HepG2 (cell line): ENCODE measurements around the gene ZDHHC7. TPM values are rescaled to one million over a fixed set of nuclear protein-coding genes. Genes with fewer than 3 reads are reported as not detected.

Experiments used
- AHR ChIP-seq: IDR thresholded peaks from 2 replicates; pipeline ENCODE4 v1.6.1; 2018; ENCODE audit warnings: missing genetic modification reagents, missing compliant biosample characterization
- ELF1 ChIP-seq: sonication (generic); formaldehyde crosslinking; IDR thresholded peaks from 2 replicates; pipeline ENCODE4 v1.4.0; 2020; ENCODE audit warnings: missing genetic modification reagents
- FIP1L1 ChIP-seq: fragments of 200-400 bp; formaldehyde crosslinking; IDR thresholded peaks from 2 replicates; pipeline ENCODE4 v1.6.1; 2018; ENCODE audit warnings: low read depth, mild to moderate bottlenecking, low read length, moderate library complexity, borderline replicate concordance; ENCODE audit not compliant: insufficient read depth
- FOXA3 ChIP-seq: IDR thresholded peaks from 2 replicates; pipeline ENCODE4 v1.6.1; 2016; ENCODE audit warnings: missing genetic modification reagents, missing compliant biosample characterization
- GABPA ChIP-seq, 2 experiments: IDR thresholded peaks; 2 replicates each; pipeline ENCODE4 v1.6.1; 2011 to 2016; ENCODE audit warnings: low read depth in 2 of 2, low read length in 1 of 2, missing biosample characterization in 1 of 2, missing genetic modification characterization in 1 of 2
- HOXD1 ChIP-seq: sonication (generic); formaldehyde crosslinking; IDR thresholded peaks from 2 replicates; pipeline ENCODE4 v1.5.0; 2020; ENCODE audit warnings: missing genetic modification reagents
- ISL2 ChIP-seq: sonication (generic); formaldehyde crosslinking; IDR thresholded peaks from 2 replicates; pipeline ENCODE4 v1.5.0; 2020; ENCODE audit warnings: missing genetic modification reagents
- KDM5B ChIP-seq: sonication (generic); formaldehyde crosslinking; IDR thresholded peaks from 2 replicates; pipeline ENCODE4 v1.4.0; 2020; ENCODE audit warnings: missing genetic modification reagents, mild to moderate bottlenecking, borderline replicate concordance
- NR2F2 ChIP-seq: IDR thresholded peaks from 2 replicates; pipeline ENCODE4 v1.6.1; 2012; ENCODE audit warnings: low read depth, inconsistent platforms, borderline replicate concordance
- POGK ChIP-seq: sonication (generic); formaldehyde crosslinking; conservative IDR thresholded peaks from 2 replicates; pipeline ENCODE4 v1.8.0; 2022; ENCODE audit warnings: mild to moderate bottlenecking, moderate library complexity, missing genetic modification reagents
- RAD51 ChIP-seq: fragments of 450-650 bp; IDR thresholded peaks from 2 replicates; pipeline ENCODE4 v1.6.1; 2016; ENCODE audit warnings: borderline replicate concordance
- TAF15 ChIP-seq: fragments of 200-400 bp; formaldehyde crosslinking; IDR thresholded peaks from one replicate; pipeline ENCODE4 v1.6.1; 2018; ENCODE audit warnings: mild to moderate bottlenecking, low read depth, low read length; ENCODE audit not compliant: poor library complexity, severe bottlenecking
- TBP ChIP-seq: sonication (generic); formaldehyde crosslinking; IDR thresholded peaks from 2 replicates; pipeline ENCODE4 v1.5.0; 2020; ENCODE audit warnings: missing genetic modification reagents
- ZFP62 ChIP-seq: sonication (generic); formaldehyde crosslinking; IDR thresholded peaks from 2 replicates; pipeline ENCODE4 v1.4.0; 2020; ENCODE audit warnings: missing genetic modification reagents
- ZNF484 ChIP-seq: sonication (generic); formaldehyde crosslinking; IDR thresholded peaks from 2 replicates; pipeline ENCODE4 v1.5.1; 2020; ENCODE audit warnings: mild to moderate bottlenecking, low read depth, missing genetic modification reagents, borderline replicate concordance
- ZNF576 ChIP-seq: sonication (generic); formaldehyde crosslinking; IDR thresholded peaks from 2 replicates; pipeline ENCODE4 v1.4.0; 2020; ENCODE audit warnings: mild to moderate bottlenecking, missing genetic modification reagents
- polyA plus RNA-seq, 8 experiments: library from polyadenylated mRNA; depleted of rRNA in 3 of 8; stranded (reverse) in 7 of 8; unstranded in 1 of 8; fragments of >200 nt; fragmentation: Illumina TruSeq in 4 of 8; extraction: Trizol in 4 of 8; gene quantifications; 2 replicates each; pipeline versions ENCODE4 v1.2.1 to v1.2.3, GENCODE V29; 2011 to 2016; ENCODE audit warnings: low read depth in 4 of 8, missing spikeins in 1 of 8, mixed read lengths in 1 of 8; ENCODE audit not compliant: insufficient read depth in 1 of 8
- total RNA-seq, 5 experiments: library from RNA; depleted of rRNA; stranded (reverse); fragments of >200 nt; fragmentation: Illumina TruSeq; extraction: Trizol; gene quantifications; 2 replicates each; pipeline ENCODE4 v1.2.3, GENCODE V29; 2016; ENCODE audit warnings: low read depth in 1 of 5
- TF ChIP-seq, protein P1 (sequence below): sonication (generic); formaldehyde crosslinking; IDR thresholded peaks from 2 replicates; pipeline ENCODE4 v1.4.0; 2020; ENCODE audit warnings: mild to moderate bottlenecking, missing genetic modification reagents
- TF ChIP-seq, protein P2 (sequence below): sonication (generic); formaldehyde crosslinking; IDR thresholded peaks from 2 replicates; pipeline ENCODE4 v1.5.1; 2020; ENCODE audit warnings: mild to moderate bottlenecking, missing genetic modification reagents, moderate library complexity
- TF ChIP-seq, protein P3 (sequence below): sonication (generic); formaldehyde crosslinking; IDR thresholded peaks from 2 replicates; pipeline ENCODE4 v1.8.0; 2022; ENCODE audit warnings: missing genetic modification reagents, mild to moderate bottlenecking, borderline replicate concordance
- TF ChIP-seq, protein P4 (sequence below): sonication (generic); formaldehyde crosslinking; IDR thresholded peaks from 2 replicates; pipeline ENCODE4 v1.5.1; 2020; ENCODE audit warnings: missing genetic modification reagents, mild to moderate bottlenecking, borderline replicate concordance

Gene ZDHHC7
- total and polyA plus RNA-seq, 2 of the 13 experiments (the other 11 are each of a cell fraction or from before 2014, with no cell fraction given) = 46.8 to 67.6 TPM

- TF ChIP-seq NR2F2 (0 out of 2 replicates have a peak, but pooled peaks have one; percentile 44), ISL2 (CRISPR knock-in tag) (no peak), ZFP62 (CRISPR knock-in tag) (no peak), GABPA (IDR thresholded peaks at IDR 0.05; ENCODE audit: low read depth, low read length) (no peak), GABPA (CRISPR knock-in tag; IDR thresholded peaks at IDR 0.05; ENCODE audit: low read depth) (peak; percentile 67; the same call in 1 of the 2 replicates), HOXD1 (no peak), ELF1 (CRISPR knock-in tag) (0 out of 2 replicates have a peak, but pooled peaks have one; percentile 27), ZNF484 (CRISPR knock-in tag) (peak; percentile 75; the same call in 1 of the 2 replicates), AHR (CRISPR knock-in tag) (no peak), ZNF576 (CRISPR knock-in tag) (0 out of 2 replicates have a peak, but pooled peaks have one; percentile 81), FOXA3 (CRISPR knock-in tag) (peak; percentile 43), FIP1L1 (no peak), POGK (CRISPR knock-in tag) (no peak), TAF15 (no peak), KDM5B (CRISPR knock-in tag) (peak; percentile 85), TBP (CRISPR knock-in tag) (no peak), RAD51 (no peak)
- TF ChIP-seq, protein P1, sequence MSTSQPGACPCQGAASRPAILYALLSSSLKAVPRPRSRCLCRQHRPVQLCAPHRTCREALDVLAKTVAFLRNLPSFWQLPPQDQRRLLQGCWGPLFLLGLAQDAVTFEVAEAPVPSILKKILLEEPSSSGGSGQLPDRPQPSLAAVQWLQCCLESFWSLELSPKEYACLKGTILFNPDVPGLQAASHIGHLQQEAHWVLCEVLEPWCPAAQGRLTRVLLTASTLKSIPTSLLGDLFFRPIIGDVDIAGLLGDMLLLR = peak; percentile 63; the same call in 1 of the 2 replicates
- TF ChIP-seq, protein P2, sequence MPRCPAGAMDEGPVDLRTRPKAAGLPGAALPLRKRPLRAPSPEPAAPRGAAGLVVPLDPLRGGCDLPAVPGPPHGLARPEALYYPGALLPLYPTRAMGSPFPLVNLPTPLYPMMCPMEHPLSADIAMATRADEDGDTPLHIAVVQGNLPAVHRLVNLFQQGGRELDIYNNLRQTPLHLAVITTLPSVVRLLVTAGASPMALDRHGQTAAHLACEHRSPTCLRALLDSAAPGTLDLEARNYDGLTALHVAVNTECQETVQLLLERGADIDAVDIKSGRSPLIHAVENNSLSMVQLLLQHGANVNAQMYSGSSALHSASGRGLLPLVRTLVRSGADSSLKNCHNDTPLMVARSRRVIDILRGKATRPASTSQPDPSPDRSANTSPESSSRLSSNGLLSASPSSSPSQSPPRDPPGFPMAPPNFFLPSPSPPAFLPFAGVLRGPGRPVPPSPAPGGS (CRISPR knock-in tag) = no peak
- TF ChIP-seq, protein P3, sequence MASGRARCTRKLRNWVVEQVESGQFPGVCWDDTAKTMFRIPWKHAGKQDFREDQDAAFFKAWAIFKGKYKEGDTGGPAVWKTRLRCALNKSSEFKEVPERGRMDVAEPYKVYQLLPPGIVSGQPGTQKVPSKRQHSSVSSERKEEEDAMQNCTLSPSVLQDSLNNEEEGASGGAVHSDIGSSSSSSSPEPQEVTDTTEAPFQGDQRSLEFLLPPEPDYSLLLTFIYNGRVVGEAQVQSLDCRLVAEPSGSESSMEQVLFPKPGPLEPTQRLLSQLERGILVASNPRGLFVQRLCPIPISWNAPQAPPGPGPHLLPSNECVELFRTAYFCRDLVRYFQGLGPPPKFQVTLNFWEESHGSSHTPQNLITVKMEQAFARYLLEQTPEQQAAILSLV (CRISPR knock-in tag) = no peak
- TF ChIP-seq, protein P4, sequence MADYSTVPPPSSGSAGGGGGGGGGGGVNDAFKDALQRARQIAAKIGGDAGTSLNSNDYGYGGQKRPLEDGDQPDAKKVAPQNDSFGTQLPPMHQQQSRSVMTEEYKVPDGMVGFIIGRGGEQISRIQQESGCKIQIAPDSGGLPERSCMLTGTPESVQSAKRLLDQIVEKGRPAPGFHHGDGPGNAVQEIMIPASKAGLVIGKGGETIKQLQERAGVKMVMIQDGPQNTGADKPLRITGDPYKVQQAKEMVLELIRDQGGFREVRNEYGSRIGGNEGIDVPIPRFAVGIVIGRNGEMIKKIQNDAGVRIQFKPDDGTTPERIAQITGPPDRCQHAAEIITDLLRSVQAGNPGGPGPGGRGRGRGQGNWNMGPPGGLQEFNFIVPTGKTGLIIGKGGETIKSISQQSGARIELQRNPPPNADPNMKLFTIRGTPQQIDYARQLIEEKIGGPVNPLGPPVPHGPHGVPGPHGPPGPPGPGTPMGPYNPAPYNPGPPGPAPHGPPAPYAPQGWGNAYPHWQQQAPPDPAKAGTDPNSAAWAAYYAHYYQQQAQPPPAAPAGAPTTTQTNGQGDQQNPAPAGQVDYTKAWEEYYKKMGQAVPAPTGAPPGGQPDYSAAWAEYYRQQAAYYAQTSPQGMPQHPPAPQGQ (CRISPR knock-in tag) = no peak
Measured at GRCh38 chr16:84947996-84948850, 63.1 kb downstream of the ZDHHC7 start (continued).
